Cardiac muscle cell (in vitro differentiated cells and primary cell): ENCODE results near the gene POU6F2. TPM values are rescaled to one million over a fixed set of nuclear protein-coding genes. Genes with fewer than 3 reads are reported as not detected.

Source experiments
- DNase-seq, 2 donors: peaks; one replicate each; pipeline versions ENCODE4 v3.0.0 to v3.0.0-alpha.2; 2010 to 2017; ENCODE audit warnings: low read depth in 1 of 2, low spot score in 1 of 2
- H3K27ac ChIP-seq: fragments of 200-600 bp; sonication (generic); 2 replicates; pipeline ENCODE4 v1.5.1; 2016
- H3K27me3 ChIP-seq: fragments of 200-600 bp; sonication (generic); 2 replicates; pipeline ENCODE4 v1.6.0; 2016; ENCODE audit warnings: control low read depth
- H3K36me3 ChIP-seq: fragments of 200-600 bp; sonication (generic); 2 replicates; pipeline ENCODE4 v1.5.1; 2016; ENCODE audit warnings: control low read depth
- H3K4me1 ChIP-seq: fragments of 200-600 bp; sonication (generic); 2 replicates; pipeline ENCODE4 v1.8.1; 2017; ENCODE audit warnings: low read depth, mild to moderate bottlenecking, mixed run types
- H3K4me3 ChIP-seq: fragments of 200-600 bp; sonication (generic); 2 replicates; pipeline ENCODE4 v1.5.1; 2016; ENCODE audit warnings: mild to moderate bottlenecking
- H3K9me3 ChIP-seq: fragments of 200-600 bp; sonication (generic); 2 replicates; pipeline ENCODE4 v1.5.1; 2017; ENCODE audit warnings: low read depth, mild to moderate bottlenecking, control low read depth
- polyA plus RNA-seq: library from polyadenylated mRNA; unstranded; fragments of >200 nt; fragmentation: Nextera tagmentation; extraction: Ambion mirVana; gene quantifications from 2 replicates; pipeline ENCODE4 v1.2.1, GENCODE V29; 2016
- total RNA-seq: library from RNA; depleted of rRNA; stranded (reverse); fragments of >200 nt; gene quantifications from 2 replicates; pipeline ENCODE4 v1.2.3, GENCODE V29; 2016
- TF ChIP-seq, protein P1 (sequence below): IDR thresholded peaks from 2 replicates; pipeline ENCODE4 v1.5.1; 2012; ENCODE audit warnings: low read depth, mild to moderate bottlenecking, low read length

The POU6F2 gene
- total and polyA plus RNA-seq, 2 experiments from 2014 or later = 1.7 to 3.6 TPM

- Histone ChIP-seq H3K36me3 (no peaks in the 10 kb centered on the region), H3K4me1 (no peaks in the 10 kb centered on the region), H3K4me3 (no peak overlapping the region), H3K27ac (no peak overlapping the region), H3K9me3 (no peaks in the 10 kb centered on the region), H3K27me3 (no peaks in the 10 kb centered on the region)
- TF ChIP-seq, protein P1, sequence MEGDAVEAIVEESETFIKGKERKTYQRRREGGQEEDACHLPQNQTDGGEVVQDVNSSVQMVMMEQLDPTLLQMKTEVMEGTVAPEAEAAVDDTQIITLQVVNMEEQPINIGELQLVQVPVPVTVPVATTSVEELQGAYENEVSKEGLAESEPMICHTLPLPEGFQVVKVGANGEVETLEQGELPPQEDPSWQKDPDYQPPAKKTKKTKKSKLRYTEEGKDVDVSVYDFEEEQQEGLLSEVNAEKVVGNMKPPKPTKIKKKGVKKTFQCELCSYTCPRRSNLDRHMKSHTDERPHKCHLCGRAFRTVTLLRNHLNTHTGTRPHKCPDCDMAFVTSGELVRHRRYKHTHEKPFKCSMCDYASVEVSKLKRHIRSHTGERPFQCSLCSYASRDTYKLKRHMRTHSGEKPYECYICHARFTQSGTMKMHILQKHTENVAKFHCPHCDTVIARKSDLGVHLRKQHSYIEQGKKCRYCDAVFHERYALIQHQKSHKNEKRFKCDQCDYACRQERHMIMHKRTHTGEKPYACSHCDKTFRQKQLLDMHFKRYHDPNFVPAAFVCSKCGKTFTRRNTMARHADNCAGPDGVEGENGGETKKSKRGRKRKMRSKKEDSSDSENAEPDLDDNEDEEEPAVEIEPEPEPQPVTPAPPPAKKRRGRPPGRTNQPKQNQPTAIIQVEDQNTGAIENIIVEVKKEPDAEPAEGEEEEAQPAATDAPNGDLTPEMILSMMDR = no peak
- no peak for DNase-seq
Measured at GRCh38 chr7:39510864-39511354, 533.2 kb downstream of the POU6F2 start.

DNA sequence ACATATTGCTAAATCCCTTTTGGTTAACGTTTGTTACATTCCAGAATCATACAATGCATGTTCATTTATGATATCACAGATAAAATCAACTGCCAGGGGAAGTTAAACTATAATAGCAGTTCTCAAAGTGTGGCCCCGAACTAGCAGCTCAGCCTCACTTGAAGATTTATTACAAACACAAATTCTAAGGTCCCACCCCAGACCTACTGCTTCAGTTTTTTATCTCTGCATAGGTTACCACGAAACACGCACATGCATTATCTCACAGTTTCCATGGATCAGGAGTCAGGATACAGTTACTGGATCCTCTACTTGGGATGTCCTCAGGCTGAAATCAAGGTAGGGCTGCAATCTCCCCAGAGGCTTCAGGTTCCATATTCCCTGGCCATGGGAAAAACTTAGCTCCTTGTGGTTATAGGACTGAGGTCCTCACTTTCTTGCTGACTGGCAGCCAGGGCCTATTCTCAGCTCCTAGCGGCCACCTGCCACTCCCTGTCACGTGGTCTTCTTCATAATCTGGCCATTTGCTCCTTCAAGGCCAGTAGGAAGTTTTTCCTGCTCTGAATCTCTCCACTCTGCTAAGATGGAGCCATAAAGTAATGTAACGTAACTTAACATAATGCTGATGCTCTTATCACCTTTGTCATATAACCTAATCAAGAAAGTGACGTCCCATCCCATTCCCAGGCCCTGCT lies 538.0 kb downstream of the POU6F2 start:
- Histone ChIP-seq H3K9me3 (no peaks in the 10 kb centered on the region), H3K27ac (no peak overlapping the region), H3K27me3 (no peaks in the 10 kb centered on the region), H3K36me3 (no peaks in the 10 kb centered on the region), H3K4me3 (no peak overlapping the region), H3K4me1 (no peaks in the 10 kb centered on the region)
- TF ChIP-seq, protein P1 = no peak
- no peak for DNase-seq

DNA sequence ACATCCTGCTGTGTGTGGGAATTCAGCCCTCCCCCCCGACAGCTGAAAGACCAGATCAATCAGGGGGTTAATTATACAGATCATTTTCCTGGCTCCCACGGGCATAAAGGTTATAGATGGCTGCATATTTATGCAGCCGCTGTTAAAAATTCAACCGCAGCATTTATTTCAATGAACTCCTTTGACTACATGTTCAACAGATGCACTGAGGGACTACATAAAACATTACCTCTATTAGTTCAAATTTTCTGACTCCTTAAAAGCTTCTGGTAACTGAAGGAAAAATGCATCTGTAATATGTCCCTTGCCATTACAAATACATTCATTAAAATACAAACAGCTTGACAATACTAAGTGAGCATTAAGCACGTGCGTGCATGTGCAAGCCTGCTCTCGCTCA lies 538.8 kb downstream of the POU6F2 start:
- no peaks in the 10 kb centered on the region for H3K27me3 ChIP-seq
- no peaks in the 10 kb centered on the region for H3K4me1 ChIP-seq
- TF ChIP-seq, protein P1 = no peak
- no peak for DNase-seq
- H3K27ac ChIP-seq = no peak overlapping the region
- no peak overlapping the region for H3K4me3 ChIP-seq
- H3K36me3 ChIP-seq = no peaks in the 10 kb centered on the region
- no peaks in the 10 kb centered on the region for H3K9me3 ChIP-seq

GRCh38 chr7:39517240-39517639 lies 539.5 kb downstream of the POU6F2 start:
- DNase-seq = peak in 1 of 2 donors; percentile 10
- TF ChIP-seq, protein P1 = no peak
- Histone ChIP-seq H3K36me3 (no peaks in the 10 kb centered on the region), H3K27ac (no peak overlapping the region), H3K9me3 (no peaks in the 10 kb centered on the region), H3K4me3 (no peak overlapping the region), H3K27me3 (no peaks in the 10 kb centered on the region), H3K4me1 (no peaks in the 10 kb centered on the region)

Other genes with a start within 250 kb of the POU6F2 start
- 30.6 and 73.7 TPM in 2 replicates for gene VPS41, start 68.7 kb upstream of the POU6F2 start, total RNA-seq
- 31.3 and 38.5 TPM in 2 replicates for gene VPS41, start 68.7 kb upstream of the POU6F2 start, polyA plus RNA-seq